HG03108 (cell line): ENCODE measurements around the gene LCAT.
"Not testable (repeated sequence)": the region's sequence is repeated elsewhere in the genome, so short reads cannot be mapped to it uniquely, and the experiment has no call there.

Experiments
- ATAC-seq: cut with Tn5 transposase; IDR thresholded peaks from one replicate; pipeline ENCODE4 v1.9.1; 2021; ENCODE audit warnings: moderate library complexity; ENCODE audit not compliant: unreplicated experiment

Gene LCAT

DNA sequence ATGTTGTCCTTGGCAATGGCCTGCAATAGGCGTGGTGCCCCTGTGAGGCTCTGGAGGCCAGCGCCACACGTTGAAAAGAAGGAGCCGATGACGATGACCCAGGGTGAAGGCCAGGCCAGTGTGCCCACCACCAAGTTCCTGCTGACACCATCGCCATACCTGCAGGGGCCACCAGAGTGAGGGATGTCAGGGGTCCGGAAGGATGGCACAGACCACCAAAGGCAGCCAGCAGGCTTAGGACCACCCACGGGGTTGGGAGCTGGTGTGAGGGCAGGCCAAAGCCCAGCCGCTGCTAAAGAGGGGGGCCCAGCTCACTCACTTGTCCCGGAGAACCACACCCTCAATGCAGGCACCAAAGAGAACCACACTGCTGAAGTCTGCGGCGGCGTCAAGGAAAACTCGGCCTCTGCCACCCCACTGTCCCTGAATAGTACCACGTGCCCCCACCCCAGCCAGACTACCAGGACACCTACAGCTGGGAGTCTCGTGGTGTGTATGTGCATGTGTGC, 6.5 kb upstream of the LCAT start:
- ATAC-seq, result no peak

- no peak for ATAC-seq
These were observed 5.7 kb upstream of the LCAT start for GRCh38 chr16:67949645-67950044.

DNA sequence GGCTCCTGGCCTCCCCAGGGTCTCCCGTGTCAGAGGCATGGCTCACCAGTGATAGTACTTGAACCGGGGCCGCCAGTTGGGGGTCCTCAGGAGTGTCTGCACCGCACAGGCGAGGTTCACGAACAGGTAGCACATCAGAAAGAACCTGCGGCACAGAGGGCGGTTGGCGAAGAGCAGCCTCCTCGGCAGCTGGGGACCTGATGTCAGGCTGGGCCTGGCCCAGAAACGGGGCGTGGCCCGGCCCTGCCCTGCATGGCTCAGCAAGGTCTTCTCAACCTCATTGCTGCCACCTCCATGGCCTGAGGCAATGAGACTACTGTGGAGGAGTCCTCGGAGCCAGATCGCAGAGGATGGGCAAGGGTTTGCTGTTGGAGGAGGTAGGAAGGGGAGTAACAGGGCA, 4.1 kb upstream of the LCAT start:
- no peak for ATAC-seq

DNA sequence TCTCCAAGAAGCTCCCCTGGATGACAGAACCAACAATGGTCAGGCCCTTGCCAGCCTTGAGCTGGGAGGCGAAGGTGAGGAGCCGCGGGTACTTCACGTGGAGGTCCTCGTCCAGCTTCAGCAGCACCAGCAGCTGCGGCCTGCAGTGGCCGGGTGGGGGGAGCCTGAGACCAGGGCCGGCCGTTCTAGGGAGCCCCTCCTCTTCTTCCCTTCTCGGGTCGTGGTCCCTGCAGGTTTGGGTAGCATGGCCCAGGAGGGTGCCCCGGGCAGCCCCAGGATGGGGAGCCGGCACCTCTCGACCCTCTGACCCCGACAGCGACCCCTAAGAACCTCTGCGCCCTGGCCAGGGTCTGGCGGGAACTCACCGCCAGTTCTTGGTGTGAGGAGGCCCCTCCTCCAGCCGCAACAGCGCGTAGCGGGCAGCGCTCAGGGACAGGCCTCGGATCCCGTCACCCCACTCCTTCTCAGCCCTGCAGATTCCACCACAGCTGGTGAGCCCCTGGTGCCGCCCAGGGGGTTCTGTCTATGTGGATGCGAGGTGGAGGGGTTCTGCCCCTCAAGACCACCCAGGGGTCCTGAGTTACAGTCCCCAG, 3.1 kb upstream of the LCAT start:
- ATAC-seq, result no peak

DNA sequence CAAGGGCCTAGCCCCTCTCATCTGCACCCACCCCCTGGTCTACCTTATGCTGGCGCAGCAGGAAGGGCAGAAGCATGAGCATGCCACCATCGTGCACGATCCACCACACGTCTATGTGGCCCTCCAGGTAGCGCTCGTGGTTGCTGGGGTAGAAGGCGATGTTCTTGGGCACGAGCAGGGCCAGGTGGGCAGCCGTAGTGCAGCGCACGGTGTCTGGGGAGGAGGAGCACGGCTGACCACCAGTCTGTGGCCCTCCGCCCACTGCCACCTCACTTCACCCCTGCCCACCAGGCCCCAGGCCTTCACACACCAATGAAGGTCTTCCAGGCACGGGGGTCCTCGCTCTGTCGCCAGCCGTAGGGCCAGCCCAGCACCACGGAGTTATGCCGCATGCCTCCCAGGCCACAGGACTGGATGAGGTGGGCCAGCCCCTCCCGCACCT, 2.2 kb upstream of the LCAT start:
- no peak for ATAC-seq

DNA sequence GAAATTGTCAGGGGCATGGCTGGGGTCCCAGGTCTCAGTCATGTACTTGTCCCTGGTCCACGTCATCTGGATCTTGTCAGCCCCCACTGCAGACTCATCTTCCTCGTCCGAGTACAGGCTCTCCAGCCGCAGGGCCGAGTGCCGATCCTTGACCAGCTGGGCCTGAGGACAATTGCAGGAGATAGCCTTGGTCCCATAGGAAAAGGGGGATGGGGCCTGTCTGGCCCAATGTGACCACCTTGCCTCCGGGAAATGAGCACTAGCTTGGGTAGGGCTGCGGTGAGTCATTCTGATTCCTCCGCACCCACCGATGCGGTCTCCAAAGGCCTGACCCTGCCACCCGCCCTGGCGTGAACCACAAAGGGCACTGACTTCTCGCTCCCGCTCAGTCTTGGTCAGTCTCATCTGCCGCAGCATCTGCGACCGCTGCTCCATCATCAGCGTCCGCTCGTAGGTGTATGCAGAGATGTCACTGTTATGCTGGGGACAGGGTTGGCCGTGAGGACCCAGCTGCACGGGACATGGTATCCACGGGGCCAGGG, 1.5 kb upstream of the LCAT start:
- ATAC-seq, result no peak

DNA sequence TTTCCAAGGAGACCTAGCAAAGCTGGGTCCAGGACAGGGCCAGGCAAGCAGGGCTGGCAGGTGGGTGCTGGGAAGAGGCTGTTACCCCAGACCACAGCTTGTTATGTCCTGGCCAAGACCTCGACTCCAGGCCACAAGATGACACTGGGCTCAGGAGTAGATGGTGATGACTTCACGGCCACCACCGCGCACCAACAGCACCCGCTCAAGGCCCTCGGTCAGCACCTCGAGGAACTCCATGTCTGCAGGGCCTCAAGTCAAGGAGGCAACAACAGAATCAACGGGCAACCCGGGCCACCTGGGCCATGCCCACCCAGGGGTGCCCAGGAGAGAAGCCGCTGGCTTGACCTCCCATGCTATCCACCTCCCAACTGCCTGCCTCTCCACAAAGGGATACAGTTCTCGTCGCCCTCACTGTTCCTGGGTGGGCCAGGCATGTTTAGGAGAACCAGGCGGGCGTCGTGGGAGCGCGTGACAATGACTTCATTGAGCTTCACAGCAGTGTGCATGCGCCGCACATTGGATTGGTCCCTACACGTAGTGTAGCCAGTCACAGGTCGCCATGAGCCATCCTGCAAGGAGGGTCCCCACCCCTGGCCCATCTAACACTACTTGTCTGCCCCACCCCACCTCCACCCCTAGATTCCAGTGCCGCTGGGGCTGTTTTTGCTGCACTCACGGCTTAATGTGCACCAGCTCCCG, 921 bp upstream of the LCAT start:
- ATAC-seq, result no peak

DNA sequence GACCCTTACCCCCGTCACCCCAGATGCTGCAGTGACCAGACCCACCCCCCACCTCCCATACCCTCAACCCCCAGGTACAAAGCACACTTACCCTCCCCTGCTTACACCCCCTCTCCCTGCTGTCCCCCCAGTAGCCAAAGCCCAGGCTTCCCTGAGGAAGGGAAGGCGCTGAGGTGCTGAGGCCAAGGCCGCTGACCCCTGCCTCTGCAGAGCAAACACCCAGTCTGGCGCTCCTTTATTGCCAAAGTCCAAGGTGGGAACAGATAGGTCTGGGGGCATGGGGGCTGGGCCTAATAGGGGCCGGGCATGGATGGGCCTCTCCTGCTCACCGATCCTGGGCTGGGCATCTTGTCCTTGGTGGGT, 683 bp downstream of the LCAT start:
- no peak for ATAC-seq

- ATAC-seq, result no peak
These were observed 1.2 kb downstream of the LCAT start for GRCh38 chr16:67942510-67943255.

DNA sequence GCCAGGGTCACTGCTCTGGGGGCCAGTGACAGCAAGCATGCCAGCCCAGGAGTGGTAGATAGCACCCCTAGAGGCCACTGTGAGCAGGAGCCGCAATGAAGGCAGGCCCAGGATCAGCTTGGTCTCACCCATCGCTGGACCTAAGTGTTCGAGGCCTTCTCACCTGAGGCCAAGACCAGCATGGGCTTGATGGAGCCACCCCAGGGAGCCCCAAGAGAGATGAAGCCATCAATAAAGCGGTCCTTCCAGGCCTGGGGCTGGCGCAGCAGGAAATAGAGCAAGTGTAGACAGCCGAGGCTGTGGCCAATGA, 1.8 kb downstream of the LCAT start:
- peak; percentile 53 for ATAC-seq

DNA sequence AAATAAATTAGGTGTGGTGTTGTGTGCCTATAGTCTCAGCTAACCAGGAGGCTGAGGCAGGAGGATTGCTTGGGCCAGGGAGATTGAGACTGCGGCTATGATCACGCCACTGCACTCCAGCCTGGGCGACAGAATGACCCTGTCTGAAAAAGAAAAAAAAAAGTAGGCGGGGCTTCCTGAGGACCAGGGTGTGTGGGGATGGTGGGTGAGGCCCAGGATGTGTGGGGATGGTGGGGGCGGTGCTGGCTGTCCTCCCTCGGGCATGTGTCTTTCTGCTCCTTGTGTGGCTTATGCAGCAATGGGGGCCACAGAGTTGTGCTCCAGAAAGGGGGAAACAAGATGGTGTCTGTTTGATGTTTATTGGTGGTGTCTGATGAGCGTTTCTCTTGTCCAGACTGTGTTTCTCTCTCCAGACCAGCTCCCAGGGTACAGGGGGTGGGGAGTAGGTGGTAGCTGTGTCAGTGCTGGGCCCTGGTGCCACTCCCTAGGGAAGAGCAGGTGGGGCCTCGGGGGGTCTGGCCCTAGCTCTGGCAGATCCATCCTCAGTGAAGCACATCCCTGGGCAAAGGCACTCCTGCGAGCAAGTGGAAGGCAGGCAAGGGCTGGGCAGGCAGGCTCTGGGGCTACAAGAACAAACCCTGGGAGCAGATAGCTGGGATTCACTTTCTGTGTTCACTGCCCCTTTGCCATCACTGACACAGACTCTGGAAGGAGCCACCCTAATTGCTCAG, 2.3 kb downstream of the LCAT start:
- no peak for ATAC-seq

- no peak for ATAC-seq
These were observed 3.4 kb downstream of the LCAT start for GRCh38 chr16:67940446-67941089.

DNA sequence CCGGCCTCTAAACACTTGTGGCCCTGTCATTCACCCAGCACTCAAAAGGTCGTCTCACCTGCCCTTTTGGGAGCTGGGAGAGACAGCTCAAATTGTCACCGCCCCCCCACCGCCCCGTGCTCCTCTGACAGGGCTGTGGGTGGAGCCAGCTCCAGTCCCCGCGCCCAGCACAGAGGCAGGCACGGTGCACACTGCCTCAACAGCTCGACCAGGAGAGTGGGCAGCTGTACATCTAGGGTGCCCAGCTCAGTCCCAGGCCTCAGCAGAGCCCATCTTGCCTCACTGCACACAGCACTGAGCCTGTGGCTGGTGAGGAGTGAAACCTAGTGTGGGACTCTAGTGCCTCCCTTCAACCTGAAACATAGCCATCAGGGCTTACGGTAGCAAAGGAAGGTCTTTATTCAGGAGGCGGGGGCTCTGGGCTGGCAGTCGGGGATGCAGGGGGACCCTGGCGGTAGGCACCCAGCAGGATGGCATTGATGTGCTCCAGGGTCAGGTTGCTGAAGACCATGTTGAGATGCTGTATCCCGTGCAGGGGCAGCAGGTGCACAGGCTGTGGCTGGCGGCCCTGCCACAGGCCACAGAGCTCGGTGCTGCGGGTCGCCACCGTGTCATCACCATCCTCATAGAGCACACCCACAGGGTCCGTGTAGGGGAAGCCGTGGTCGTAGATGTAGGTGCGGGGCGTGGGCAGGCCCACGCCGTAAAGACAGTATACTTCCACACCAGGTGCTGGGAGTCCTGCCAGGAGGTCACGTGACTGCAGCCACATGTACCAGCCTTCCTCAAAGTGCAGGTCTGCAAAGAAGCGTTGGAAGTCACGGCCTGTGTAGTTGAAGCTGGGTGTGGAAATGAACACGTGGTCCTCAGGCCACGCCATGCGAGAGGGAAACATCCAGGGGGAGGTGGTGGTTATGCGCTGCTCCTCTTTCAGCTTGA, 4.1 kb downstream of the LCAT start:
- ATAC-seq, result no peak

GRCh38 chr16:67937713-67938112, 6.2 kb downstream of the LCAT start:
- not testable (repeated sequence) for ATAC-seq

- ATAC-seq, result peak; percentile 58
These were observed 6.9 kb downstream of the LCAT start for GRCh38 chr16:67936880-67937605.

DNA sequence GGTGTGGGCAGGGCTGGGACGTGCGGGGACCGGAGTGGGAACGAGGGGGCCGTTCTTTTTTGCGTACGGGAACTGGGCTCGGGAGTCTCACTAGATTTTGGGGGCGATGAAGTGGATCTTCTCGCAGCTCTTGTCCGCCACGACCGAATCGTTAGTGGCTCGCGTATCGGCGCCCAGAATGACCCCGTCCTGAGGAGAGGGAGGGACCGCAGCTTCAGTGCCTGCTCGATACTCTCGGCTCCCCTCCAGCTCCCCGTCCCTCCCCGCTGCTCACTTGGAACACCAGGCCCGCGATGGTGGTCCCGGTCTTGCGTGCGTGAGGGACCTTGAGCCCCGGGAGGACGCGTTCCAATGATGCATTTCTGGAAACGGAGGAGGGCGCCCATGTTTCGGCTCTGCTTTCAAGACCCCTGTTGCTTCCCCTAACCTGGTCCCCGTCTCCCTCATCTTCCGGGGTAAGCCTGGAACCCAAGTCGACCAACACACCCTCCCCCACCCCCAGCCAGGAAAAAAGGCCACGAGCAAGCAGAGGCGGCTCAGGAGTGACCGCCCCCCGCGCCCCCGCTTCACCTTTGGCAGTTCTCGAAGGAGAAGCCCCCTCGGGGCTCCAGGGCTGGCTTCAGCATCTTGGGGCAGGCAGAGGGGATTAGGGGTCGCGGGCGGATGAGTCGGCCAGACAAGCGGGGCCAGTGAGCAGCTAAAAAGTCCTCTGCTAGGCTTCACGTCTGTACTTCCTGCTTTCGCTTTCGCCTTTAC, 7.6 kb downstream of the LCAT start, which contains the start of gene PSMB10:
Gene PSMB10 (minus strand): TSS at position 727 of the 756 bp plus-strand sequence. CDS start 101 bp downstream, at position 626.
- ATAC-seq, result no peak

- ATAC-seq, result peak; percentile 91
These were observed 8.4 kb downstream of the LCAT start for GRCh38 chr16:67935402-67936123.

GRCh38 chr16:67935101-67935401, 8.9 kb downstream of the LCAT start:
- no peak for ATAC-seq
